Measurements from ENCODE around the gene RTEL1.
"Not testable (repeated sequence)": the region's sequence is repeated elsewhere in the genome, so short reads cannot be mapped to it uniquely, and the experiment has no call there.

Gene RTEL1

GRCh38 chr20:63661959-63662812 lies 4.1 kb downstream of the RTEL1 start:
- no peak overlapping the region for H2AFZ ChIP-seq (ENCODE audit: low read length, unreplicated experiment)
- H3K36me3 ChIP-seq (ENCODE audit: insufficient read depth, low read length), result no peaks in the 10 kb centered on the region
- H3K4me3 ChIP-seq (ENCODE audit: low read depth, low read length), result no peak overlapping the region
- H3K27ac ChIP-seq (ENCODE audit: low read depth, low read length), result no peak overlapping the region
- peaks cover 10% of the 10 kb centered on the region for H3K4me1 ChIP-seq (ENCODE audit: control insufficient read depth, insufficient read depth, low read length, unreplicated experiment)
- H3K79me2 ChIP-seq (ENCODE audit: control insufficient read depth, insufficient read depth, low read length, unreplicated experiment), result peaks cover 20% of the 10 kb centered on the region
- no peaks in the 10 kb centered on the region for H3K27me3 ChIP-seq (ENCODE audit: insufficient read depth, low read length)

- H3K36me3 ChIP-seq (ENCODE audit: insufficient read depth, low read length), result 0 out of 2 replicates have a peak, but pooled peaks cover 3% of the 10 kb centered on the region
Measured at GRCh38 chr20:63662813-63663189, 4.7 kb downstream of the RTEL1 start.

GRCh38 chr20:63663332-63664066 lies 5.4 kb downstream of the RTEL1 start:
- Histone ChIP-seq H3K27ac (ENCODE audit: low read depth, low read length) (no peak overlapping the region), H3K27me3 (ENCODE audit: insufficient read depth, low read length) (no peaks in the 10 kb centered on the region), H3K4me1 (ENCODE audit: control insufficient read depth, insufficient read depth, low read length, unreplicated experiment) (peaks cover 6% of the 10 kb centered on the region), H3K4me3 (ENCODE audit: low read depth, low read length) (no peak overlapping the region), H3K36me3 (ENCODE audit: insufficient read depth, low read length) (0 out of 2 replicates have a peak, but pooled peaks cover 3% of the 10 kb centered on the region), H3K79me2 (ENCODE audit: control insufficient read depth, insufficient read depth, low read length, unreplicated experiment) (peaks cover 20% of the 10 kb centered on the region), H2AFZ (ENCODE audit: low read length, unreplicated experiment) (no peak overlapping the region)

More at GRCh38 chr20:63662813-63663189, 4.7 kb downstream of the RTEL1 start:
- H2AFZ ChIP-seq (ENCODE audit: low read length, unreplicated experiment), result no peak overlapping the region
- H3K4me1 ChIP-seq (ENCODE audit: control insufficient read depth, insufficient read depth, low read length, unreplicated experiment), result peaks cover 6% of the 10 kb centered on the region
- H3K27me3 ChIP-seq (ENCODE audit: insufficient read depth, low read length), result no peaks in the 10 kb centered on the region
- no peak overlapping the region for H3K27ac ChIP-seq (ENCODE audit: low read depth, low read length)
- H3K79me2 ChIP-seq (ENCODE audit: control insufficient read depth, insufficient read depth, low read length, unreplicated experiment), result peaks cover 20% of the 10 kb centered on the region
- no peak overlapping the region for H3K4me3 ChIP-seq (ENCODE audit: low read depth, low read length)

- H3K36me3 ChIP-seq (ENCODE audit: insufficient read depth, low read length), result 0 out of 2 replicates have a peak, but pooled peaks cover 3% of the 10 kb centered on the region
Measured at GRCh38 chr20:63664143-63664851, 6.2 kb downstream of the RTEL1 start.

GRCh38 chr20:63664861-63665594 lies 6.9 kb downstream of the RTEL1 start:
- H2AFZ ChIP-seq (ENCODE audit: low read length, unreplicated experiment), result no peak overlapping the region

More at GRCh38 chr20:63664143-63664851, 6.2 kb downstream of the RTEL1 start:
- Histone ChIP-seq H3K27me3 (ENCODE audit: insufficient read depth, low read length) (no peaks in the 10 kb centered on the region), H3K79me2 (ENCODE audit: control insufficient read depth, insufficient read depth, low read length, unreplicated experiment) (peaks cover 18% of the 10 kb centered on the region), H3K4me1 (ENCODE audit: control insufficient read depth, insufficient read depth, low read length, unreplicated experiment) (peaks cover 4% of the 10 kb centered on the region), H2AFZ (ENCODE audit: low read length, unreplicated experiment) (no peak overlapping the region), H3K4me3 (ENCODE audit: low read depth, low read length) (no peak overlapping the region), H3K27ac (ENCODE audit: low read depth, low read length) (no peak overlapping the region)

GRCh38 chr20:63665708-63666107 lies 7.6 kb downstream of the RTEL1 start:
- H3K4me1 ChIP-seq (ENCODE audit: control insufficient read depth, insufficient read depth, low read length, unreplicated experiment), result no peaks in the 10 kb centered on the region
- H3K79me2 ChIP-seq (ENCODE audit: control insufficient read depth, insufficient read depth, low read length, unreplicated experiment), result peaks cover 8% of the 10 kb centered on the region
- no peak overlapping the region for H3K27ac ChIP-seq (ENCODE audit: low read depth, low read length)
- no peak overlapping the region for H2AFZ ChIP-seq (ENCODE audit: low read length, unreplicated experiment)
- no peaks in the 10 kb centered on the region for H3K27me3 ChIP-seq (ENCODE audit: insufficient read depth, low read length)
- 0 out of 2 replicates have a peak, but pooled peaks cover 3% of the 10 kb centered on the region for H3K36me3 ChIP-seq (ENCODE audit: insufficient read depth, low read length)
- H3K4me3 ChIP-seq (ENCODE audit: low read depth, low read length), result no peak overlapping the region

More at GRCh38 chr20:63664861-63665594, 6.9 kb downstream of the RTEL1 start:
- H3K27me3 ChIP-seq (ENCODE audit: insufficient read depth, low read length), result no peaks in the 10 kb centered on the region
- peaks cover 13% of the 10 kb centered on the region for H3K79me2 ChIP-seq (ENCODE audit: control insufficient read depth, insufficient read depth, low read length, unreplicated experiment)
- no peaks in the 10 kb centered on the region for H3K4me1 ChIP-seq (ENCODE audit: control insufficient read depth, insufficient read depth, low read length, unreplicated experiment)
- H3K4me3 ChIP-seq (ENCODE audit: low read depth, low read length), result no peak overlapping the region
- H3K27ac ChIP-seq (ENCODE audit: low read depth, low read length), result no peak overlapping the region
- 0 out of 2 replicates have a peak, but pooled peaks cover 3% of the 10 kb centered on the region for H3K36me3 ChIP-seq (ENCODE audit: insufficient read depth, low read length)

GRCh38 chr20:63667858-63668257 lies 9.7 kb downstream of the RTEL1 start:
- H3K36me3 ChIP-seq (ENCODE audit: insufficient read depth, low read length), result 0 out of 2 replicates have a peak, but pooled peaks cover 8% of the 10 kb centered on the region
- no peak overlapping the region for H3K27ac ChIP-seq (ENCODE audit: low read depth, low read length)
- no peaks in the 10 kb centered on the region for H3K27me3 ChIP-seq (ENCODE audit: insufficient read depth, low read length)
- H3K4me3 ChIP-seq (ENCODE audit: low read depth, low read length), result no peak overlapping the region
- H3K79me2 ChIP-seq (ENCODE audit: control insufficient read depth, insufficient read depth, low read length, unreplicated experiment), result no peaks in the 10 kb centered on the region
- H3K4me1 ChIP-seq (ENCODE audit: control insufficient read depth, insufficient read depth, low read length, unreplicated experiment), result no peaks in the 10 kb centered on the region
- H2AFZ ChIP-seq (ENCODE audit: low read length, unreplicated experiment), result no peak overlapping the region

GRCh38 chr20:63668351-63668750 lies 10.2 kb downstream of the RTEL1 start:
- H3K36me3 ChIP-seq (ENCODE audit: insufficient read depth, low read length), result 0 out of 2 replicates have a peak, but pooled peaks cover 8% of the 10 kb centered on the region
- no peaks in the 10 kb centered on the region for H3K27me3 ChIP-seq (ENCODE audit: insufficient read depth, low read length)

GRCh38 chr20:63671695-63672094 lies 13.6 kb downstream of the RTEL1 start:
- H3K4me3 ChIP-seq (ENCODE audit: low read depth, low read length); H3K27ac ChIP-seq (ENCODE audit: low read depth, low read length); H3K27me3 ChIP-seq (ENCODE audit: insufficient read depth, low read length); H3K79me2 ChIP-seq (ENCODE audit: control insufficient read depth, insufficient read depth, low read length, unreplicated experiment); H2AFZ ChIP-seq (ENCODE audit: low read length, unreplicated experiment); H3K4me1 ChIP-seq (ENCODE audit: control insufficient read depth, insufficient read depth, low read length, unreplicated experiment): not testable (repeated sequence)
- H3K36me3 ChIP-seq (ENCODE audit: insufficient read depth, low read length), result peaks cover 16% of the 10 kb centered on the region; the same call in 1 of the 2 replicates

More at GRCh38 chr20:63668351-63668750, 10.2 kb downstream of the RTEL1 start:
- Histone ChIP-seq H3K4me3 (ENCODE audit: low read depth, low read length) (no peak overlapping the region), H3K79me2 (ENCODE audit: control insufficient read depth, insufficient read depth, low read length, unreplicated experiment) (no peaks in the 10 kb centered on the region), H2AFZ (ENCODE audit: low read length, unreplicated experiment) (no peak overlapping the region), H3K27ac (ENCODE audit: low read depth, low read length) (no peak overlapping the region), H3K4me1 (ENCODE audit: control insufficient read depth, insufficient read depth, low read length, unreplicated experiment) (no peaks in the 10 kb centered on the region)

GRCh38 chr20:63672666-63673065 lies 14.6 kb downstream of the RTEL1 start:
- peaks cover 13% of the 10 kb centered on the region; the same call in 1 of the 2 replicates for H3K36me3 ChIP-seq (ENCODE audit: insufficient read depth, low read length)
- H2AFZ ChIP-seq (ENCODE audit: low read length, unreplicated experiment), result no peak overlapping the region
- H3K4me1 ChIP-seq (ENCODE audit: control insufficient read depth, insufficient read depth, low read length, unreplicated experiment), result no peaks in the 10 kb centered on the region
- no peaks in the 10 kb centered on the region for H3K79me2 ChIP-seq (ENCODE audit: control insufficient read depth, insufficient read depth, low read length, unreplicated experiment)
- no peak overlapping the region for H3K27ac ChIP-seq (ENCODE audit: low read depth, low read length)
- H3K4me3 ChIP-seq (ENCODE audit: low read depth, low read length), result no peak overlapping the region
- no peaks in the 10 kb centered on the region for H3K27me3 ChIP-seq (ENCODE audit: insufficient read depth, low read length)

Measured in ACC112 (cell line).